Thoracic aorta (tissue), 2 donors: ENCODE results near the gene TKTL1. TPM values are rescaled to one million over a fixed set of nuclear protein-coding genes. Genes with fewer than 3 reads are reported as not detected.

Source experiments
- ATAC-seq: fragments of 150-250 bp; one replicate; pipeline ENCODE4 v1.8.0; 2017; ENCODE audit warnings: low read depth; ENCODE audit not compliant: insufficient number of reproducible peaks, low FRiP score
- DNase-seq: peaks from one replicate; pipeline ENCODE4 v3.0.0-alpha.2; 2020; ENCODE audit warnings: low spot score
- H3K27ac ChIP-seq, 2 donors: fragments of 200-600 bp; sonication (generic); 1 replicate in 1 of 2; 2 replicates in 1 of 2; pipeline ENCODE4 v1.5.1; 2016; ENCODE audit warnings: mild to moderate bottlenecking in 2 of 2, moderate library complexity in 2 of 2
- H3K27me3 ChIP-seq: fragments of 200-600 bp; sonication (generic); replicated peaks from 2 replicates; pipeline ENCODE4 v1.6.0; 2016; ENCODE audit warnings: mild to moderate bottlenecking; ENCODE audit not compliant: insufficient read depth
- H3K36me3 ChIP-seq: fragments of 200-600 bp; sonication (generic); one replicate; pipeline ENCODE4 v1.5.1; 2016
- H3K4me1 ChIP-seq, 2 donors: fragments of 200-600 bp; sonication (generic); 1 replicate in 1 of 2; 2 replicates in 1 of 2; pipeline versions ENCODE4 v1.5.1 to v1.6.0; 2016; ENCODE audit warnings: low read depth in 2 of 2, mild to moderate bottlenecking in 1 of 2; ENCODE audit not compliant: control insufficient read depth in 1 of 2
- H3K4me3 ChIP-seq: fragments of 200-600 bp; sonication (generic); 2 replicates; pipeline ENCODE4 v1.5.1; 2016; ENCODE audit warnings: mild to moderate bottlenecking
- H3K9me3 ChIP-seq: fragments of 200-600 bp; sonication (generic); 2 replicates; pipeline ENCODE4 v1.5.1; 2016
- CTCF ChIP-seq: fragments of 200-600 bp; sonication (generic); IDR thresholded peaks from one replicate; pipeline ENCODE4 v1.5.1; 2019; ENCODE audit warnings: antibody characterized with exemption
- total RNA-seq, 2 donors: library from RNA; depleted of rRNA; stranded (reverse); fragments of >200 nt; gene quantifications; one replicate each; pipeline versions ENCODE4 v1.1.0 to v1.2.3, GENCODE V29; 2016

The TKTL1 gene
- total RNA-seq, 2 donors from 2014 or later: 0.42 TPM; not detected in 1

GRCh38 chrX:154351183-154352011, 55.8 kb downstream of the TKTL1 start:
- no peak overlapping the region for H3K27ac ChIP-seq

GRCh38 chrX:154352012-154352401, 56.4 kb downstream of the TKTL1 start:
- Histone ChIP-seq H3K36me3 (peaks cover 74% of the 10 kb centered on the region), H3K27ac (peak overlapping the region in 1 of 2 donors; percentile 5), H3K27me3 (no peaks in the 10 kb centered on the region), H3K9me3 (no peaks in the 10 kb centered on the region), H3K4me3 (no peak overlapping the region), H3K4me1 (no peaks in the 10 kb centered on the region)
- TF ChIP-seq CTCF: no peak
- DNase-seq: no peak
- no peak for ATAC-seq

More at GRCh38 chrX:154351183-154352011, 55.8 kb downstream of the TKTL1 start:
- ATAC-seq: no peak
- H3K27me3 ChIP-seq: no peaks in the 10 kb centered on the region
- H3K4me1 ChIP-seq: no peaks in the 10 kb centered on the region
- H3K36me3 ChIP-seq: peaks cover 68% of the 10 kb centered on the region
- H3K4me3 ChIP-seq: no peak overlapping the region
- no peaks in the 10 kb centered on the region for H3K9me3 ChIP-seq
- no peak for DNase-seq
- TF ChIP-seq CTCF: no peak

- no peak for DNase-seq
- no peaks in the 10 kb centered on the region for H3K4me1 ChIP-seq
- H3K4me3 ChIP-seq: no peak overlapping the region
- H3K27me3 ChIP-seq: no peaks in the 10 kb centered on the region
- TF ChIP-seq CTCF: no peak
- no peak for ATAC-seq
- no peak overlapping the region for H3K27ac ChIP-seq
- H3K9me3 ChIP-seq: no peaks in the 10 kb centered on the region
- peaks cover 78% of the 10 kb centered on the region for H3K36me3 ChIP-seq
Measured at GRCh38 chrX:154352466-154352865, 56.9 kb downstream of the TKTL1 start.

- DNase-seq: no peak
- Histone ChIP-seq H3K36me3 (peaks cover 87% of the 10 kb centered on the region), H3K4me3 (no peak overlapping the region), H3K9me3 (no peaks in the 10 kb centered on the region), H3K27ac (no peak overlapping the region), H3K4me1 (peaks cover 0 to 8% of the 10 kb centered on the region in 2 donors), H3K27me3 (no peaks in the 10 kb centered on the region)
- no peak for ATAC-seq
- no peak for TF ChIP-seq CTCF
Measured at GRCh38 chrX:154353172-154353843, 57.7 kb downstream of the TKTL1 start.

GRCh38 chrX:154354013-154354412, 58.4 kb downstream of the TKTL1 start:
- Histone ChIP-seq H3K4me3 (no peak overlapping the region), H3K9me3 (no peaks in the 10 kb centered on the region), H3K27me3 (no peaks in the 10 kb centered on the region), H3K36me3 (peaks cover 91% of the 10 kb centered on the region), H3K27ac (no peak overlapping the region), H3K4me1 (peaks cover 0 to 15% of the 10 kb centered on the region in 2 donors)
- TF ChIP-seq CTCF: no peak
- ATAC-seq (no peak), DNase-seq (no peak)
